Adrenal gland (tissue), 12 donors: ENCODE results near the gene GLE1. TPM values are rescaled to one million over a fixed set of nuclear protein-coding genes. Genes with fewer than 3 reads are reported as not detected.
"Not testable (repeated sequence)": the region's sequence is repeated elsewhere in the genome, so short reads cannot be mapped to it uniquely, and the experiment has no call there.

ENCODE experiments used
- DNase-seq, 7 donors: peaks; one replicate each; pipeline ENCODE4 v3.0.0-alpha.2; 2019 to 2020
- H3K27ac ChIP-seq, 5 donors: fragments of 200-600 bp; sonication (generic) in 4 of 5; 1 replicate in 3 of 5; 2 replicates in 2 of 5; pipeline versions ENCODE4 v1.5.1 to v1.8.0; 2016 to 2020; ENCODE audit warnings: mild to moderate bottlenecking in 1 of 5
- H3K27me3 ChIP-seq: fragments of 200-600 bp; 2 replicates; pipeline ENCODE4 v1.8.0; 2021
- H3K36me3 ChIP-seq, 2 donors: fragments of 200-600 bp; replicated peaks in 1 of 2; 1 replicate in 1 of 2; 2 replicates in 1 of 2; pipeline versions ENCODE4 v1.5.1 to v1.8.0; 2018 to 2022
- H3K4me1 ChIP-seq, 2 donors: fragments of 200-600 bp; replicated peaks in 1 of 2; 1 replicate in 1 of 2; 2 replicates in 1 of 2; pipeline versions ENCODE4 v1.5.1 to v1.8.0; 2018 to 2021
- H3K4me3 ChIP-seq, 4 donors: fragments of 200-600 bp; sonication (generic) in 3 of 4; one replicate each; pipeline ENCODE4 v1.5.1; 2016 to 2018
- H3K9me3 ChIP-seq, 3 donors: fragments of 200-600 bp; sonication (generic) in 1 of 3; replicated peaks in 1 of 3; 1 replicate in 2 of 3; 2 replicates in 1 of 3; pipeline versions ENCODE4 v1.5.1 to v1.8.0; 2016 to 2021
- POLR2A ChIP-seq, 2 donors: fragments of 450-650 bp; IDR thresholded peaks; one replicate each; pipeline ENCODE4 v1.6.1; 2017; ENCODE audit warnings: antibody characterized with exemption in 2 of 2, mild to moderate bottlenecking in 2 of 2, moderate library complexity in 1 of 2
- WGBS, 4 donors: extraction: QIAGEN DNeasy Blood & Tissue Kit in 2 of 4; methylation state at CpG; one replicate each; pipeline versions ENCODE4 v1.1.5 to v1.1.7; 2013 to 2017; 5-methylcytosine and 5-hydroxymethylcytosine counted together
- intact Hi-C, 2 donors: fragments of 100-400 bp; cut with DNase I; formaldehyde crosslinking; loops; one replicate each; pipeline versions ENCODE4 v1.14.1 to v1.15.0; 2022 to 2023
- polyA plus RNA-seq, 3 donors: library from polyadenylated mRNA; stranded (reverse); fragments of 200-250 nt in 2 of 3; fragments of 350-450 nt in 1 of 3; fragmentation: Illumina TruSeq in 1 of 3; extraction: RNeasy Lipid Tissue Mini Kit (QIAGEN cat#74804) in 1 of 3; gene quantifications; one replicate each; pipeline ENCODE4 v1.2.3, GENCODE V29; 2013 to 2014
- total RNA-seq, 9 donors: library from RNA; depleted of rRNA in 4 of 9; stranded (reverse); fragments of >200 nt in 4 of 9; fragments of 120-200 nt in 1 of 9; fragmentation: NEBNext Ultra II Directional in 1 of 9; extraction: Animal tissue kit (Norgen Biotek cat#: 25700) in 1 of 9; gene quantifications; one replicate each; pipeline versions ENCODE4 v1.1.0 to v1.2.4, GENCODE V29; 2013 to 2023
- TF ChIP-seq, protein P1 (sequence below), 6 experiments: fragments of 450-650 bp in 4 of 6; fragments of 200-600 bp in 2 of 6; sonication (generic) in 1 of 6; IDR thresholded peaks; 1 replicate in 5 of 6; 2 replicates in 1 of 6; pipeline versions ENCODE4 v1.5.1 to v1.8.0; 2016 to 2021; ENCODE audit warnings: antibody characterized with exemption in 6 of 6, mild to moderate bottlenecking in 2 of 6, moderate library complexity in 1 of 6
- donor health status: healthy with polysubstance abuse.
- donor health status: Bipolar disorder and iron deficiency.
- donor health status: DM: yes; HTN: yes; CAD: no.
- donor health status: DM: no; HTN: no; CAD: no.
- donor health status: DM: no; HTN: no; CAD: no.
- donor health status: DM: yes; HTN: yes; CAD: no.

GLE1 gene
- total and polyA plus RNA-seq, 12 donors, result 13.1 to 81.9 (median 28.5) TPM

DNA sequence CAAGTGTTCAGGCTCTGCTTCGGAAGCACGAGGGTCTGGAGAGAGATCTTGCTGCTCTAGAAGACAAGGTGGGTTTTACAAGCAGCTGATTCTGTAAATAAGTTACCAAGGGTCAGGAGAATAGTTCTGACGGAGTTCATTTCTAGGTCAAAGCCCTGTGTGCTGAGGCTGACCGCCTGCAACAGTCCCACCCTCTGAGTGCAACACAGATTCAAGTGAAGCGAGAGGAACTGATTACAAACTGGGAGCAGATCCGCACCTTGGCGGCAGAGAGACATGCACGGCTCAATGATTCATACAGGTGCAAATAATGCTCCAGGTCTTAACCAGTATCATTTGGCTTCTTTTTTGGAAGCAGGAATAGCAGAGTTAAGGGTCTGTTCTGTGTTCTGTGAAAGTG lies 72.7 kb downstream of the GLE1 start:
- TF ChIP-seq POLR2A (IDR thresholded peaks at IDR 0.05), result no peak
- TF ChIP-seq, protein P1, sequence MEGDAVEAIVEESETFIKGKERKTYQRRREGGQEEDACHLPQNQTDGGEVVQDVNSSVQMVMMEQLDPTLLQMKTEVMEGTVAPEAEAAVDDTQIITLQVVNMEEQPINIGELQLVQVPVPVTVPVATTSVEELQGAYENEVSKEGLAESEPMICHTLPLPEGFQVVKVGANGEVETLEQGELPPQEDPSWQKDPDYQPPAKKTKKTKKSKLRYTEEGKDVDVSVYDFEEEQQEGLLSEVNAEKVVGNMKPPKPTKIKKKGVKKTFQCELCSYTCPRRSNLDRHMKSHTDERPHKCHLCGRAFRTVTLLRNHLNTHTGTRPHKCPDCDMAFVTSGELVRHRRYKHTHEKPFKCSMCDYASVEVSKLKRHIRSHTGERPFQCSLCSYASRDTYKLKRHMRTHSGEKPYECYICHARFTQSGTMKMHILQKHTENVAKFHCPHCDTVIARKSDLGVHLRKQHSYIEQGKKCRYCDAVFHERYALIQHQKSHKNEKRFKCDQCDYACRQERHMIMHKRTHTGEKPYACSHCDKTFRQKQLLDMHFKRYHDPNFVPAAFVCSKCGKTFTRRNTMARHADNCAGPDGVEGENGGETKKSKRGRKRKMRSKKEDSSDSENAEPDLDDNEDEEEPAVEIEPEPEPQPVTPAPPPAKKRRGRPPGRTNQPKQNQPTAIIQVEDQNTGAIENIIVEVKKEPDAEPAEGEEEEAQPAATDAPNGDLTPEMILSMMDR (IDR thresholded peaks at IDR 0.05), result no peak
- WGBS, 4 donors, result 87 to 97% (median 92%) methylated on average over 8 of the region's 8 CpGs
- intact Hi-C loops, result no loop called here
- Histone ChIP-seq H3K36me3 (peaks cover 0 to 92% of the 10 kb centered on the region in 2 donors), H3K4me3 (no peak overlapping the region), H3K4me1 (no peaks in the 10 kb centered on the region), H3K27me3 (no peaks in the 10 kb centered on the region), H3K27ac (no peak overlapping the region), H3K9me3 (no peaks in the 10 kb centered on the region)
- DNase-seq, result no peak

DNA sequence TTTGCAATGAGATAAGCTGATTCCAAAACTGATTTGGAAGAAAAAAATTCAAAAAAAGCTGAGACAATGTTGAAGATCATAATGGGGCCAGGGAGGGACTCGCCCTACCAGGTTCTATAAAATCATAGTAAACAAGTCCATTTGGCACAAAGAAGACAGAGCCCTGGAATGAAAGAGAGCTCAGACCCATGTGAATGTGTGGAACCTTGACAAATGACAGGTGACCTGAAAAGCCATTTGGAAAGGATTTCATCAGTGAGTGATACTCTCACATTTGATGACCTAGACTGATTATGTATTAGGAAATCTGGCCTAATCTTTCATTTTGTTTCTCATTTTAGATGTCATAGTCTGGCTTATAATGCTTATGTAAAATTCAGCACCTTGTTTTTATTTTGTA lies 74.7 kb downstream of the GLE1 start:
- intact Hi-C loops, result no loop called here
- no peaks in the 10 kb centered on the region for H3K27me3 ChIP-seq
- no peak overlapping the region for H3K4me3 ChIP-seq
- TF ChIP-seq, protein P1 (IDR thresholded peaks at IDR 0.05), result no peak
- TF ChIP-seq POLR2A (IDR thresholded peaks at IDR 0.05), result no peak
- H3K36me3 ChIP-seq, result peaks cover 0 to 99% of the 10 kb centered on the region in 2 donors
- no peaks in the 10 kb centered on the region for H3K4me1 ChIP-seq
- WGBS, 4 donors, result 81 to 95% (median 85%) methylated on average over 1 of the region's 1 CpG
- H3K9me3 ChIP-seq, result no peaks in the 10 kb centered on the region
- no peak for DNase-seq
- no peak overlapping the region for H3K27ac ChIP-seq

DNA sequence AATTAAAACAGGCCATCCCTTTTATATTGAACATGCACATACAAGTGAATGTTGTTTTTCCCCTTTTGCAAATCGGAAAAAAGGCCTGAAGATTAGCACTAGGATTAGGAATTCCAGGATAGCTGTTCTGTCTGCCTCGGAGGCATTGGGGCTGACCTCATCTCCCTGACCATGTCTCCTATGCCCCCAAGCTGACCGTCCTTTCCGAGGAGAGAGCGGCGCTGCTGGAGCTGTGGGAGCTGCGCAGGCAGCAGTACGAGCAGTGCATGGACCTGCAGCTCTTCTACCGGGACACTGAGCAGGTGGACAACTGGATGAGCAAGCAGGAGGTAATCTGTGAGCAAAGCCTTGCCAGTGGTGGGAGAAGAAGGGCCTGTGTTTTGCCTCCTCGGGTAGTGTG lies 76.2 kb downstream of the GLE1 start:
- WGBS, 4 donors, result 94 to 98% (median 95%) methylated on average over 10 of the region's 10 CpGs
- no peak for TF ChIP-seq POLR2A (IDR thresholded peaks at IDR 0.05)
- TF ChIP-seq, protein P1 (IDR thresholded peaks at IDR 0.05), result no peak
- intact Hi-C loops, result loop anchor here in 1 of 2 donors (10.0 kb wide), 1 partner anchor 56 kb away; no protein-coding TSS in a partner anchor
- H3K27ac ChIP-seq, result no peak overlapping the region
- H3K36me3 ChIP-seq, result peaks cover 0 to 100% of the 10 kb centered on the region in 2 donors
- H3K9me3 ChIP-seq, result no peaks in the 10 kb centered on the region
- H3K27me3 ChIP-seq, result no peaks in the 10 kb centered on the region
- DNase-seq, result no peak
- H3K4me1 ChIP-seq, result no peaks in the 10 kb centered on the region
- no peak overlapping the region for H3K4me3 ChIP-seq

GRCh38 chr9:128585155-128585554 lies 80.6 kb downstream of the GLE1 start:
- not testable (repeated sequence) for H3K9me3 ChIP-seq, H3K4me1 ChIP-seq, H3K27me3 ChIP-seq, DNase-seq, H3K27ac ChIP-seq, H3K4me3 ChIP-seq
- intact Hi-C loops, result loop anchor here in 1 of 2 donors (10.0 kb wide), 1 partner anchor 60 kb away; no protein-coding TSS in a partner anchor
- peaks cover 0 to 99% of the 10 kb centered on the region in 2 donors for H3K36me3 ChIP-seq
- 77 to 86% (median 82%) methylated on average over 8 of the region's 8 CpGs for WGBS, 4 donors

GRCh38 chr9:128586934-128587333 lies 82.4 kb downstream of the GLE1 start:
- H3K36me3 ChIP-seq, result peaks cover 0 to 99% of the 10 kb centered on the region in 2 donors
- intact Hi-C loops, result loop anchor here in 1 of 2 donors (10.0 kb wide), 1 partner anchor 62 kb away; no protein-coding TSS in a partner anchor
- H3K4me3 ChIP-seq, H3K9me3 ChIP-seq, DNase-seq, H3K4me1 ChIP-seq, H3K27ac ChIP-seq, H3K27me3 ChIP-seq: not testable (repeated sequence)
- 78 to 95% (median 88%) methylated on average over 11 of the region's 11 CpGs for WGBS, 4 donors
